Measurements from ENCODE around the gene IL1RL1.
A peak's percentile ranks its signal among the peaks of the same experiment; 100 is the strongest.

The IL1RL1 gene

GRCh38 chr2:102337012-102337411 lies 25.6 kb downstream of the IL1RL1 start:
- no peak for DNase-seq (ENCODE audit: low spot score)

- no peak for DNase-seq (ENCODE audit: low spot score)
Measured at GRCh38 chr2:102337481-102338386, 26.4 kb downstream of the IL1RL1 start.

GRCh38 chr2:102340778-102341177 lies 29.4 kb downstream of the IL1RL1 start:
- DNase-seq (ENCODE audit: low spot score): no peak

- DNase-seq (ENCODE audit: low spot score): no peak
Measured at GRCh38 chr2:102342888-102343287, 31.5 kb downstream of the IL1RL1 start.

GRCh38 chr2:102344397-102344796 lies 33.0 kb downstream of the IL1RL1 start:
- no peak for DNase-seq (ENCODE audit: low spot score)

- DNase-seq (ENCODE audit: low spot score): no peak
Measured at GRCh38 chr2:102345329-102345920, 34.1 kb downstream of the IL1RL1 start.

GRCh38 chr2:102346381-102347130 lies 35.2 kb downstream of the IL1RL1 start:
- no peak for DNase-seq (ENCODE audit: low spot score)

GRCh38 chr2:102350137-102350793 lies 38.9 kb downstream of the IL1RL1 start:
- DNase-seq (ENCODE audit: low spot score): no peak

GRCh38 chr2:102355526-102356380 lies 44.4 kb downstream of the IL1RL1 start, which contains the start of gene IL18R1:
Gene IL18R1, plus strand, starts transcription at chr2:102355796. Its CDS starts 6,865 bp downstream, at chr2:102362661.
- peak; percentile 87 for DNase-seq (ENCODE audit: low spot score)

GRCh38 chr2:102356381-102356712 lies 45.0 kb downstream of the IL1RL1 start:
- DNase-seq (ENCODE audit: low spot score): no peak

- no peak for DNase-seq (ENCODE audit: low spot score)
Measured at GRCh38 chr2:102356741-102357140, 45.4 kb downstream of the IL1RL1 start.

GRCh38 chr2:102357937-102358336 lies 46.6 kb downstream of the IL1RL1 start:
- no peak for DNase-seq (ENCODE audit: low spot score)

GRCh38 chr2:102358496-102358895 lies 47.1 kb downstream of the IL1RL1 start:
- DNase-seq (ENCODE audit: low spot score): no peak

- DNase-seq (ENCODE audit: low spot score): no peak
Measured at GRCh38 chr2:102359527-102359926, 48.2 kb downstream of the IL1RL1 start.

- DNase-seq (ENCODE audit: low spot score): no peak
Measured at GRCh38 chr2:102361632-102362241, 50.4 kb downstream of the IL1RL1 start.

- no peak for DNase-seq (ENCODE audit: low spot score)
Measured at GRCh38 chr2:102365763-102366162, 54.4 kb downstream of the IL1RL1 start.

GRCh38 chr2:102366406-102367112 lies 55.2 kb downstream of the IL1RL1 start:
- no peak for DNase-seq (ENCODE audit: low spot score)

GRCh38 chr2:102367331-102367971 lies 56.1 kb downstream of the IL1RL1 start:
- no peak for DNase-seq (ENCODE audit: low spot score)

- no peak for DNase-seq (ENCODE audit: low spot score)
Measured at GRCh38 chr2:102368461-102369109, 57.2 kb downstream of the IL1RL1 start.

Data from left forelimb (tissue), 1 donor.